ENCODE data around the gene KLHL21.
"Not testable (repeated sequence)": the region's sequence is repeated elsewhere in the genome, so short reads cannot be mapped to it uniquely, and the experiment has no call there.

Gene KLHL21

DNA sequence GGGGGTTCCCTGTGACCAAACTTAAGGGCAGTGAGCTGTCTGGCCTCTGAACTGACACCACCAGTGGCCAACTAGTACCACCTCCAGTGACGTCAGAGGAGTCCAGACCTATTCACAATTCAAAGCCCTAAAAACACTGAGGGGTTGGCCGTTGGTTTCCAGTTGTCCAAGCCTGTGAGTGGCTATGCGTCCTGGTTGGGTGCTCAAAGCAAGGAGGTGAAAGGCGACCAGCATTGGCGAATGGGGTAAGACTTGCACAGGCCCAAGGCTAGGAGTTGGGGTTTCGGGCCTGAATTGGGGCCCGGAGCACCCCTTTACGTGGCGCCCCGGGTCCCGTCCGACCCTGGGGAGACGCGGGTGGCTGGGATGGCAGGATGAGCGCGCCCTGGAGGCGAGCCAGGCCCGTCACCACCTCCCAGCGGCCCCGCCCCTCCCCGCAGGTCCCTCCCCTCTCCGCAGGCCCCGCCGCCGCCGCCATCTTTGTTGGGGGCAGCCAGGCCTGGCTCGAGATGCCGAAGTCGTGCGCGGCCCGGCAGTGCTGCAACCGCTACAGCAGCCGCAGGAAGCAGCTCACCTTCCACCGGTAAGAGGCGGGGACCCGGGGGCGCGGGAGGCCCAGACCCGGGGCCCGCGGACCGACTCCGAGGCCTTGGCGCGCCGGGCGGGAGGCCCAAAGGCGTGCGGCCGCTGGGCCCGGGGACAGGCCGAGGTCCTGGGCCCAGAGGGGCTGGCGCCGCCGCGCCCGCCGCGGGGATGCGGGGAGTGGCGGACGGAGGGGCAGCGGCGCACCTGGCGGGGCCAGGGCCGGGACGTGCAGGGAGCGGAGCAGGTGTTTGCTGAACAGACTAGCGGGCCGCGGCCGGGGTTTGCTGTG lies 22.3 kb upstream of the KLHL21 start, which contains the start of gene THAP3:
THAP3 (plus strand) TSS at position 159 of the 874 bp plus-strand sequence; CDS start at position 510, 351 bp downstream.
- peak; percentile 94 for DNase-seq

DNA sequence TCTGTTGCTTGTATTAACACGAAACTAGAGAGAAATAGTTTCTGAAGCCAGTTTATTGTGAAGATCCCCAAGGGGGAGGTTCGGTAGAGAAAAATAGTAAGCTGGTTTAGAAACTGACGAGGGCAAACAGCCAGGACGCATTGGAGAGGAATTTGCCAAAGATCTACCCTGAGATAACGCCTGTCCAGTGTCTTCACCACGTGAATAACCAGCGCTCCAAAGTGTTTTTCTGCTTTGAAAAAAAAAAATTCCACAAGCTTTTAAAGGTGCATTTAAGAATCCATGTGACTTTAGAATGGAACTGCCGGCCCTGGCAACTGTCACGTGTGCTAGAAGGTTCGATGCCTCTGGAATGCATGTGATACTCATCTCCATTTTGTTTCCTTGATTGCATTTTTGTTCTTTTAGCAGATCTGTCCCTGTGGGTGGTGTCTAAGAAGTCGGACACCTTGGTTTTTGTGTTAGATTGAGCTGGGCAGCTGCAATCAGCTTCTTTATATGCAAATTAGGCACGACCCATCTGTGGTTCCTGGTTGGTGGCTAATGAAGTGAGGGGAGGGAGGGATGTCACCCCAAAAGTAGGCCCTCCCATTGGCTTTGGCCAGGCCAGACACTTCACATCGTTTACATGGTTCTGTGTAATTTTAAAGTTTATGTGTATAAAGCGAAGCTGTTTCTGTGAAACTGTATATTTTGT lies 20.7 kb upstream of the KLHL21 start:
- DNase-seq = peak; percentile 64

DNA sequence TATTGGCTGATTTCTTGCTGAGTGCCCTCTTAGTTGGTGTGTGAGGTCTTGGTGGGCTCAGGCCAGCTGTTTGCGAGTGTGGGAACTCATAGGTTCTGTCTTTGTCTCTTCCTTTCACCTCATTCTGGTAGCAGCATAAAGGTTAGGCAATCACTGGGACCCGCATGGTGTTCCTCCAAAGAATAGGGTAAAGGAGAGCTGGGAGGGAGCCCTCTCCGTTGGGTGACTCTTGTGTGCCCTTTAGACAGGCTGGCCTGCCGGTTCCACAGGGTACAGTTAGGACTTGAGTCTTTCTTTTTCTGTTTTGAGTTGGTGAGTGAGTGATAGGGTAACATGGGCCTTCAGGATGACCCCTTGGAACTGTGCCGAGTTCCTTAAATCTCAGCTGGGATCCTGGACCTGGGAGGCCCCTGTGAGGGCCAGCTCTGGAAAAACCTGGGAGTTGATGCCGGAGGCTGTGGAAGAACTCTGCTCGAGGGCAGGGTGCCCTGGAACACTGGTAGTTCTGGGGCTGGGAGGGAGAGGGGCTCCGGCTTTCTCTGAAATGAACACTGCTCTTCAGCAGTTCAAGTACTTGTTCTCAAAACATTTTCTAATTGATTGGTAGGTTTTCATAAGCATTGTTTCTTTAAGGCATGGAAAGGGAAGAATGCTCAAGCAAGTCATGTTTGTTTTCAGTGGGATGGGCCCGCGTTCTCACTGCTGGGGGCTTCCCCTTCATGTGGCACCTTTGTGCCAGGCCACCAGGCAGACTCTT lies 19.9 kb upstream of the KLHL21 start:
- DNase-seq = no peak

DNA sequence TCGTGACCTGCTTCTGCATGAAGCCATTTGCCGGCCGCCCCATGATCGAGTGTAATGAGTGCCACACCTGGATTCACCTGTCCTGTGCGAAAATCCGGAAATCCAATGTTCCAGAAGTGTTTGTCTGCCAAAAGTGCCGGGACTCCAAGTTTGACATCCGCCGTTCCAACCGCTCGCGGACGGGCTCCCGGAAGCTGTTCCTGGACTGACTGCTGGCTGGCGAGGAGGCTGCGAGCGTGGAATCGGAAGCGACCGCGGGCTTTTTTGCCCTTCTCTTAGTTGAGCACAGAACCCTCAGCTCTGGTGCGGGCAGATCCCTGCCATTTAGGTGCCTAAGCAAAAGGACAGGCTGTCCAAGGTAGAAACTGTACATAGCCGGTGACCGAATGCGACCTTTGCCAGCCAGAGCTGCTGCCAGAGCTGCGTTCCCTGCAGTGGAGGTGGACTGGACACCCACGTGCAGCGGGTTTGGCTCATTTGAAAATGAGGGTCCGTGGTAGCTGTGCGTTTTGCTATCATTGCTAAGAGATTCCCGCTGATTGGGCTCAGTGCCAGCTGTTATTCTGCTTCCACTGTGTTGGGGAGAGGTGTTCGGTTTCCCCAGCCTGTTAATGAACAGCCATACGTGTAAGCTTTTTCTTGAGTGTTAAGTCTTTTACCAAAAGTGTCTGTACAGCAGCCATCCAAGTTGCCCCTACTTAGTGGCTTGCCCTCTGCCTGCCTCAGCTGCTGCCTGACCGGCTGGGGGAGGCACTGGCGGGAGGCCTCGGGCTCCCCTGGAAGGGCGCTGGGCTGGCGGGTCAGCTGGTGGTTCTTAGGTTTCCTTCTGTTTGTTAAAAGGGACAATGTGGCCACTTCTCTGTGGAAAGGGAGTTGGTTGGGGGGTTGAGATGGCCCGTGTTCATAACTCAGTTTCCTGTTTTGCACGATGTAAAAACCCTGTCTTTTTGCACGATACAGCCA lies 19.0 kb upstream of the KLHL21 start:
- DNase-seq = no peak

DNA sequence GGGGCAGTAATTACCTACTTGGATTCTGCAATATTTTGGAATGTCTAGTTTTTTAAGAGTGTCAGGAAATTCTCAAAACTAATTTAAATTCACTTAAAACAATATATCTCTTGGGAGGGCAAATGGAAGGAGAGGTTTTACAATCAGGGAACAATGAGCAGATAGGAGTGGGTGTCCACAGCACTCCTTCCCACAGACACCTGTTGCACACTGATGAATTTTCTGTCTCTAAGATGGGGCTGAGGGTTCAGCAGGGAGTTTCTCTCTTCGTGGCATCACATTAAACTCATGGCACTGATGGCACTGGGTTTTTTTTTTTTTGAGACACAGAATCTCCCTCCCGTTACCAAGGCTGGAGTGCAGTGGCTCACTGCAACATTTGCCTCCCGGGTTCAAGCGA lies 16.4 kb upstream of the KLHL21 start:
- no peak for DNase-seq

DNA sequence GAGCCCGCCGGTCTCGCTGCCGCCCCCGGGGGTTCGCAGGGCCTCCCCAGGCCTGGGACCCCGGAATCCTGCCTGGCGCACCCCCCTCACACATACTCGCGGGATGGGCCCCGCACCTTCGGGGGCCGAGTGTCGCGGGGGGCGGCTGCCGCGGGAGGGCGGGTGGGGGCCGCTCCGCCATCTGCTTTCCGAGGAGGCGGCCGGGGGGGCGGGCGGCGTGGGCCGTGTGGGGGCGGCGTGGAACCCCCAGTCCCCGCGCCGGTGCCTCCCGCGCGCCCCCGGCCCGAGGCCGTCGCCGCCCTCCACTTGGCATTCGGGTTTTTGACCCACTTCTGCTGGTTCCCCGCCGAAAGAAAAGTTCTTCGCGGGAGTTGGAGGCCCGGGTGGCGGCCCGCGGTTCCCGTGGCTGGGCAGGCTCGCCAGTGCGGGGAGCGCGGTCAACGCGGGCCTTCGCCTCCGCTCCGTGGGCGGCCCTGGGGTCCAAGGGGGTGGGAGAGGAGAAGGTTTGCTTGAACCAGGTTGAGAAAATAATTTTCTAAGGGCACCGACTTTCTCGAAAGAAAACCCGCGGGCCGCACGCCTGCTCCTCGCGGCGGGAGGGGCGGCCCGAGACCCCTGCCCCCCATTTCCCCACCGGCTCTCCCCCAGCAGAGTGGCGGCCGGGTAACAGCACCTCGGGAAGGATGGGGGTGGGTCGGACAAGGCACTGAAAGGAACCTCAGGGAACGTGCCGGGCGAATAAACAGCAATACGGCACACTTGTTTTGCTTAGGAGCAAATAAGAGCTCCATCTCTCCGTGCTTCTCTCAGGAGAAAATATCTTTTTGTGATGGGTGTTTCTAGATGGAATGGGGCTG lies 12.5 kb upstream of the KLHL21 start:
- DNase-seq = no peak

DNA sequence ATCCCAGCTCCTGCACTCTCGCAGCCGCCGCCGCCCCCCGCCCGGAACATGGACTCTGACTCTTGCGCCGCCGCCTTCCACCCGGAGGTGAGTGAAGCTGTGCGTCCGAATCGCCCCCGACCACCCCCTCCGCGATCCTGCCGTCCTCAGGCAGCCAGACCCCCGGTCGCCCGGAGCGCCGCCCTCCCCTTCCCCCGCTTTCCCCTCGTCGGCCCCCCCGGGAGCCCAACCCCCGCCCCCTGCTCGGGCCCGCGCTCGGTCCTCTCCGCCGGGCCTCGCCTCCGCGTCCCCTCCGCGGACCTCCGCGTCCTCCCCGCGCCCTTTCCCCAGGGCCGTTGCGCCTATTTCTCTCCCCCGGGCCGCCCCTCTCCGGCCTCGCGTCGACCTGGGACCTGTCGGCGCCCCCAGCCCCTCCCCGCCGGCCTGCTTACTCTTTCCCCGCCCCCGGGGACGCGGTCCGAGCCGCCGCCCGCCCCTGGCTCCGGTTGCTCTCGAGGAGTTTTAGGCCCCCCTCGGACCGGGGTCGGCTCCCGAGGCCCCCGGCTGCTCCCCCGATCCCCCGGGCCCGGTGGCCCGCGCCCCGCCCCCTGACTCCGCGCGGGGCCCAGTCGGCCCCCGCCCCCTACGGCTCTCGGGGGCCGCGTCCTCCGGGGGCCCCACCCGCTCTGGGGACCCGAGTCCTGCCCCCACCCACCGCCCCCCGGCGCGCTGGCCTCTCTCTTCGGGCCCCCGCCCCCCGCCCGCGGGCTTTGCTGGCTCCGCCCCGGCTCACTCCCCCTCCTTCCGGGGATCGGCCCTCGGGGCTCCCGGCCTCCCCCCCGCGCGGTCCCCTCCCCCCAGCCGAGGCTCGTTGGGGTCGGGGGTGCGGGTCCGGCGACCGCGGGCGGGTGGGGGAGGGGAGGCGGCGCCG lies 11.6 kb upstream of the KLHL21 start:
- DNase-seq = no peak

DNA sequence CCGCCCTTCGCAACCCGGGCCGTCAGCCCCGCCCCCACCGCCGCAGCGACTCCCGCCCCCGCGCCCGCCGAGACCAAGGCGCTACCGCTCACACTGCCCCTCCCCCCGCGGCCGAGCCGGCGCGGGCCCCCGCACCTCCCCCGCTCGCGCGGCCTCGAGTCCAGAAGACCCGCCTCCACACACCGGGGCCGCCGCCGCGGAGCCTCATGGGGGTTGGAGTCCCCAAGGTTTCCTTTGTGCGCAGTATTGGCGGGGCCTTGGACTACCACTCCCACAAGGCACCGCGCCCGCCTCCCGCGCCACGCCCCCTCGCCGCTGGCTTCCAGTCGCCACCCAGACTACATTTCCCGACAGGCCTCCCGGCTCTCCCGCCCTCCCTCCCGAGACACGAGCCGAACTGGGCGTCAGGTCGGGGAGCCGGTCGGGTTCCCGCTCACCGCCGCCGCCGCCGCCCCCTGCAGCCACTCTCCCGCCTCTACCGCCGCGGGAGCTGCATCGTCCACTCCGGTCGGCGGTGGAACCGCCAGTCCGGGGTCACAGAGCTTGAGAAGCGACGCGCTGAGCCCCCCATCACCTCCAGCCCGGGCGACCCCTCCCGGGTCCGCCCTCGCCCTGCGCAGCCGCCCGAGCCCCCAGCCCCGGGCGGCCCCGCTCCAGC lies 10.8 kb upstream of the KLHL21 start, which contains the start of gene PHF13:
PHF13 (plus strand) TSS at position 371 of the 658 bp plus-strand sequence. CDS start 336 bp downstream, outside the sequence.
- peak; percentile 100 for DNase-seq

DNA sequence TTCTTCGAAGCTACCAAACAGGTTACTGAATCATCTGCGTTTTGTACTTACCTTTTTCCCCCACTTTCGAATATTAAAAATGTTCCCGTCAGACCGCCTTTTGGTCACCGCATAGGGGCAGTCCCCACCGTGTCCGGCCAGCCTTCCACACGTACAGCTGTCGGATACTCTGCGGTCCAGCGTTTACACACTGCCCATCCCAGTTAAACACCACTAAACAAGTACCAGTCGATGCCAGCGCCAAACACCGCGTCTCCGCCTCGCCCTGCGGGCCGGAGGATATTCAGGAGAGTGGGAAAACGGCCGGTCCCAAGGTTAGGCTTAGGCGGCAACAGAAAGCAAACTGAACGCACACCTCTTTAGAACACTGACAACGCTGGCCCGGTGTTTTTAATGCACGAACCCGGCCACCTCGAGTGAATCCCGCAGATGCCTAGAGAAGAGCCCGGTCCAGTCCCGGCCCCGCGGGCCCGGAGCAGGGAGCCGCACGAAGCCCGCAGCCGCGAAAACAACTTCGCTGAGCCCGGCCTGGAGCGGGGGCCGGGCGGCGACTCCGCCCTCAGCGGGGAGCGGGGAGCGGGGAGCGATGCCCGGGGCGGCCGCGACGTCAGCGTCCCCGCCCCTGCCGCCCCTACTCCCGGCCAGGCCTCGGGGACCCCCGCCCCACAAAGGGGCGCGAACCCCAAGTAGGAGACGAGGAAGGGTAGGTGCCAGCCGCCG lies 10.1 kb upstream of the KLHL21 start:
- DNase-seq = peak; percentile 73

DNA sequence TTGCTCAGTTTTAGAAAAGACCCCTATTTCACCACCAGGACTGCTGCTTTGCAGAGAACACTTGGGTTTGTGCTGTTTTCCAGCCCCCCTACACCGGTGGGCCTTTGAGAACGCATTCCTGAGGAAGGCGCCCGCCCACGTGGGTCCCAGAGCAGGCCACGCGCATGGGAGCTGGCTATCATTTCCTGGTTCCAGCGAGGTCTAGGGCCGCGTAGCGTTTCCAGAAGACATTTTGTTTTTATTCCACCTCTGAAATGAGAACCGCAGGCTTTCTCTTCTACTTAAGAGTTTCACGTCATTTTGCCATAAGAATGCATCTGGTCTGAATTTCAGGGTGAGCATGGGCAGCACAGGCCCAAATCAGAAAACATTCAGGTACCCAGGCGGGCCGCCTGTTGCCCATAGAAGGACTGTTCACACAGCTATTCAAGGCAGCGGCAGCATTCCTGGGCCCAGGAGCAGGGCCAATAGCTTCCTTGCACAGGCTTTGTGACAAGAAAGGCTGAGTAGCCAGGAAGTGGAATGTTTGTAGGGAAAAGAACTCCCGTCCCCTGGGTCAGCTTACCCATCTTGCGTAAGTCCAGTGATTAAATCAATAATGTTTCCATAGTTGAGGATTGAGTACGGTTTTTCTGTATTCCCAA lies 1.4 kb upstream of the KLHL21 start:
- DNase-seq = peak; percentile 95

DNA sequence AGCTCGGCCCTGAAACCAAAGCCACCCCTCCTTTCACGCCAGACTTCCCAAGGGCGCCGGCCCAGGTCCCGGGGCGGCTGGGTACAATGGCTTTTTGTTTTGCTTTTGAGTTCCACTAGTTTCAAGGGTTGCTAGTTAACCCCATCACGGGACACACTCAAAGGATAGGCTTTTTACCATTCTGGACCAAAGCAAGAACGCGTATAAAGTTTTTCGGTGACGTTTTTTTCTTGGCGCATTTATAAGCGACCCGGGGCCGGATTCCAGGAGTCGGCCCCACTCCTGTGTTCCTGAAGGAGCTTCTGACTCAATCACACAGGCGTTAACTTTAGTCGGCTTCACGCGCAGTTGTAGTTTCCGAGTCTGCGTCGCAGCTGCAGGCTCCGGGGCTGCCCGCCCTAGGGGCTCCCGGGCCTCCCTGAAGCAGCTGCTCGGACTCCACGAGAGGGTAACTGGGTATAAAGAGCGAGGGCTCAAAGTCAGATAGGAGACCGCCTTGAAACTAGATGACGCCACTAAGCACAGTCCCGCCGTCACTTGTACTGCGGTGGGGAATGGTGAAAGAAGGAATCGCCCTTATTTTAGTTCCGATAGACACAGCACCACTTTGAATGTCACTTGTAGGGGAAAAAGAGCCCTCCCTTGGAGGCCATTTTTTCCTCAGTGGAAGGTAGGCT lies 707 bp upstream of the KLHL21 start:
- peak; percentile 84 for DNase-seq

DNA sequence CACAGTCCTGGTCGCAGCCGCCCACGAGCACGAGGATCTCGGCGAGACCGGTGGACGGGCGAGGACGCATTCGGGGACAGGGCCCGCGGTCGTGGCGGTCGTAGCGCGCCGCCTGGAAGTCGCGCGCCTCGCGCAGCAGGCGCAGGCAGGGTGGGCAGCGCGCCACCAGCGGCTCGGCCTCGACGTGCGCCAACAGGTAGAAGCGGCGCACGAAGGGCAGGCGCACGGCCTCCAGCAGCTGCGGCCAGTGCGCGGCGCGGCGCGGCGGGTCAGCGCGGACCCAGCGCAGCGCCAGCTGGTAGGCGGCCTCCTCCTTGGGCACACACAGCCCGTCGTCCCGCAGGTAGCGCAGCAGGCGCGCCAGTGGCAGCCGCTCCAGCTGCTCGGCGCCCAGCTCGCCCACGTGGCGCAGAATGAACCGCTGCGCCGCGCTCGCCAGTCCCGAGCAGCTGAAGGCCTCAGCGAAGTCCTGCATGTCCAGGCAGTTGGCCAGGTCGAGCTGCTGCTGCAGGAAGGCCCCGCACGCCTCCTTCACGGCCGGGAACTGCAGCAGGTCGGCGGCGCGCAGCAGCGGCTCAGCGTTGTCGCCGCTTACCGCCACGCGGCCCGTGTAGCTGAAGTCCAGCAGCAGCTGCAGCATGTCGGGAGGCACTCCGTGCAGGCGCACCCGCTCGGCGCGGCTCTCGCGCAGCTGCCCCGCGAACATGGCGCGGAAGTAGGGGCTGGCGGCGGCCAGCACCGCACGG lies 573 bp downstream of the KLHL21 start:
- no peak for DNase-seq

DNA sequence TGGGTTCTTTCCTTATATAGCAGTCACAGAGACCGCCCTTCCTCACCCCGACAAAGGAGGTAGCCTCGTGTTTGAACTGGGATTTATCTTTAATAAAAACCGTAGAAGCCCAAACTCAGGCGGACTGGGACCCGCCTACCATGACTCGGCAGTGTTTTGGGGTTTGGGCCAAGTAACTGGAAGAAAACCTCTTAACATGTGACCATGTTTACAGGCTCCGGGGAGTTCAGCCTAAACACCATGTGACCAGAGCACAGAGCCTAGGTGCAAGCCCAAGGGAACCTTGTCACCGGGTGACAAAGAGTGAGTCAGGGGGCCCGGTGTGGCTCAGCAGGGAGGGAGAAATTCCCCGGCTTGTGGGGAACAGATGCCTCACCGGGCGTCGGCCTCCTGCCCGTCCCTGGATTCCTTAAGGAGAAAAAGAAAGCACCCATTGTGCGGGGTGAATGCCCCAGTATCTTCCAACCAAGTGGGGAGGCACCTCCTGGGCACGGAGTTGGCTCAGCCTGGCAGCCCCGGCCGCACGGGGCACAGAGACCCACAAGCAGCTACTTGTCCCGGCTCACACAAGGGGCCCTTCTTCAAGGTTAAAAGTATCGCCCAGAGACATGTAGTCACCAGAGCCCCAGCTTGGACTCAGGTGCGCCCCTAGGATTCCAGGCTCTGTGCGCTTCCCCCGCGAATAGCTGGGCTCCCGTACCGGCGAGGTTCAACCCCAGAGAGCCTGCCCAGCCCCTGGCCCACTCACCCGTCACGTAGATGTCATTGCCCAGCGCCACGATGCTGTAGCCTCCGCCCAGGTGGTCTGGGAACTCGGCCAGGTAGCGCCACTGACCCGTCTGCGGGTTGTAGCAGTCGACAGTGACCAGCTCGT lies 1.4 kb downstream of the KLHL21 start:
- peak; percentile 84 for DNase-seq

DNA sequence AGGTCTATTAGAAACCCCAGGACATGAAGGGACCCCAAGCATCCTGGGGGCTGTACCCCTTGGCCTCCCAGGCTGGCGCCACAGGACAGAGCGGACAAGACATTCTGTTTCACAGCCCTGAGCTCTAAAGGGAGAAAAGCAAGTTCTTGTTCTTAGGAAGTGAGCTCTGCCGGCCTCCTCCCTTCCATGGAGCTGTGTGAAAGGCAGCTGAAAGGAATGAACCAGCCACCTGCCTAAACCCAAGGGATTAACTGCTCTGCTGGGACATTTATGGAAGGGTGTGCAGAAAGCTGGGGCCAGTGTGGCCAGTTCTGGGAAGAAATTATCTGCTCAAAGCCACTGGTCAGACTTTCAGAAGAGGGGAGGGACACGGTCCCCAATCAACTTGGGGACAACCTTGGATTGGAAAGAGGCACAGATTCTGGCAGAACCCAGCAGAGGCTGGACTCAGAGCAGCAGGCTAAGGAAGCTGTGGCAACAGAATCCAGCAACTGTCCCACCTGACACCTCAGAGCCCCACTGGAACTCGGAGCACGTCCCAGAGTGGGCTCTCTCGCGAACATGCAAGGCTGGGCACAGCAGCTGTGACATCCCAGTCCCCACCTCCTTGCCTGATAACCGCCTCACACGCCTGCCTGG lies 2.1 kb downstream of the KLHL21 start:
- DNase-seq = no peak

DNA sequence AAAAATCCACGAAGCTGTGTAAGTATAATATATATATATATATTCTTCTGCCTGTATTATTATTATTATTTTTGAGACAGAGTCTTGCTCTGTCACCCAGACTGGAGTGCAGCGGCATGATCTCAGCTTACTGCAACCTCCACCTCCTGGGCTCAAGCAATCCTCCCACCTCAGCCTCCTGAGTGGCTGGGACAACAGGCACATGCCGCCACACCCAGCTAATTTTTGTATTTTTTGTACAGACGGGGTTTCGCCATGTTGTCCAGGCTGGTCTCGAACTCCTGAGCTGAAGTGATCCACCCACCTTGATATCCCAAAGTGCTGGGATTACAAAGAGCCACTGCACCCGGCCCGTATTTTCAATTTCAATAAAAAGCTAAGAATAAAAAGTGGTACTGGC lies 2.7 kb downstream of the KLHL21 start:
- not testable (repeated sequence) for DNase-seq
